A549 (cell line): ENCODE measurements around the gene PCDH9. TPM values are rescaled to one million over a fixed set of nuclear protein-coding genes. Genes with fewer than 3 reads are reported as not detected.
"Not testable (repeated sequence)": the region's sequence is repeated elsewhere in the genome, so short reads cannot be mapped to it uniquely, and the experiment has no call there.

Experiments
- ATAC-seq, 2 experiments: fragments of 200-7000 bp in 1 of 2; fragments of >200 bp in 1 of 2; cut with Nextera tagmentation in 1 of 2; cut with Tn5 transposase in 1 of 2; 3 replicates each; pipeline versions ENCODE4 v1.8.0 to v1.9.1; 2018 to 2020; ENCODE audit warnings: mild to moderate bottlenecking in 1 of 2, moderate library complexity in 1 of 2
- CTCF ChIA-PET: fragments of 300-600 bp; sonication (Branson Sonifier 250); formaldehyde crosslinking; extraction: SDS; loops from one replicate; lab custom pipeline; 2021; ENCODE audit warnings: antibody characterized with exemption, inconsistent platforms; lab: Yijun Ruan, JAX
- POLR2A ChIA-PET: fragments of 350-600 bp; formaldehyde crosslinking; extraction: SDS; loops from one replicate; lab custom pipeline; 2021; ENCODE audit warnings: antibody characterized with exemption, inconsistent platforms; lab: Yijun Ruan, JAX
- DNase-seq, 2 experiments: peaks; one replicate each; pipeline versions ENCODE4 v3.0.0 to v3.0.0-alpha.2; 2011 to 2016; ENCODE audit warnings: low read depth in 1 of 2, low spot score in 1 of 2
- FAIRE-seq: peaks from 2 replicates; lab custom pipeline; 2011; peaks lifted over from hg19 to GRCh38; lab: Jason Lieb, UNC
- H3K27ac ChIP-seq, 2 experiments: fragments of >200 bp; sonication (Bioruptor Twin); formaldehyde crosslinking; 3 replicates each; pipeline ENCODE4 v1.5.1; 2016 to 2017
- H3K4me1 ChIP-seq: fragments of >200 bp; sonication (Bioruptor Twin); formaldehyde crosslinking; 3 replicates; pipeline ENCODE4 v1.6.1; 2016
- H3K4me2 ChIP-seq: fragments of >200 bp; sonication (Bioruptor Twin); formaldehyde crosslinking; 3 replicates; pipeline ENCODE4 v1.6.1; 2016
- H3K4me3 ChIP-seq: fragments of >200 bp; sonication (Bioruptor Twin); formaldehyde crosslinking; 3 replicates; pipeline ENCODE4 v1.5.1; 2016
- H3K9me3 ChIP-seq: fragments of >200 bp; sonication (Bioruptor Twin); formaldehyde crosslinking; 3 replicates; pipeline ENCODE4 v1.6.1; 2016
- BHLHE40 ChIP-seq: IDR thresholded peaks from 2 replicates; pipeline ENCODE4 v1.6.1; 2012; ENCODE audit warnings: low read depth, low read length, inconsistent platforms
- CBX8 ChIP-seq: fragments of 200-600 bp; sonication (generic); IDR thresholded peaks from 2 replicates; pipeline ENCODE4 v1.6.1; 2016
- CHD2 ChIP-seq: fragments of 150-350 bp; IDR thresholded peaks from 2 replicates; pipeline ENCODE4 v1.6.1; 2014; ENCODE audit warnings: low read length; ENCODE audit not compliant: partially characterized antibody
- CHD4 ChIP-seq: fragments of 200-600 bp; sonication (generic); IDR thresholded peaks from 2 replicates; pipeline ENCODE4 v1.6.1; 2016; ENCODE audit warnings: antibody characterized with exemption, mild to moderate bottlenecking, borderline replicate concordance
- ESRRA ChIP-seq: fragments of 150-350 bp; IDR thresholded peaks from 2 replicates; pipeline ENCODE4 v1.6.1; 2014; ENCODE audit warnings: mild to moderate bottlenecking, low read length, borderline replicate concordance
- FOXS1 ChIP-seq: fragments of 250-450 bp; sonication (Bioruptor Pico); IDR thresholded peaks from 2 replicates; pipeline ENCODE4 v1.5.0; 2020; ENCODE audit warnings: mild to moderate bottlenecking, moderate library complexity
- HDAC2 ChIP-seq: fragments of 200-600 bp; sonication (generic); IDR thresholded peaks from 2 replicates; pipeline ENCODE4 v1.6.1; 2016
- HES2 ChIP-seq: fragments of >200 bp; sonication (Bioruptor Twin); formaldehyde crosslinking; IDR thresholded peaks from 2 replicates; pipeline ENCODE4 v1.6.1; 2016
- HEYL ChIP-seq: fragments of 250-450 bp; sonication (Bioruptor Pico); IDR thresholded peaks from 2 replicates; pipeline ENCODE4 v1.8.0; 2021; ENCODE audit warnings: mild to moderate bottlenecking, moderate library complexity
- HOXB13 ChIP-seq: fragments of 250-450 bp; sonication (Bioruptor Pico); IDR thresholded peaks from 2 replicates; pipeline ENCODE4 v1.5.0; 2020; ENCODE audit warnings: low read depth, mild to moderate bottlenecking, moderate library complexity
- HOXB5 ChIP-seq: fragments of 250-450 bp; sonication (Bioruptor Pico); IDR thresholded peaks from 2 replicates; pipeline ENCODE4 v1.5.0; 2020; ENCODE audit warnings: mild to moderate bottlenecking, moderate library complexity
- KDM1A ChIP-seq: fragments of 200-600 bp; sonication (generic); IDR thresholded peaks from 2 replicates; pipeline ENCODE4 v1.6.1; 2016; ENCODE audit warnings: low read depth, mild to moderate bottlenecking
- MAZ ChIP-seq: fragments of 150-350 bp; IDR thresholded peaks from 2 replicates; pipeline ENCODE4 v1.6.1; 2014; ENCODE audit warnings: antibody characterized with exemption, low read depth, low read length, borderline replicate concordance
- MYC ChIP-seq: IDR thresholded peaks from 2 replicates; pipeline ENCODE4 v1.6.1; 2012; ENCODE audit warnings: mild to moderate bottlenecking, inconsistent platforms, low read length, improper control_type of control experiment, borderline replicate concordance
- NPAS2 ChIP-seq: fragments of 250-450 bp; sonication (Bioruptor Pico); IDR thresholded peaks from 2 replicates; pipeline ENCODE4 v1.8.0; 2022; ENCODE audit warnings: mild to moderate bottlenecking, moderate library complexity, borderline replicate concordance
- PHF8 ChIP-seq: fragments of 200-600 bp; sonication (generic); IDR thresholded peaks from 2 replicates; pipeline ENCODE4 v1.6.1; 2016; ENCODE audit warnings: low read depth, mild to moderate bottlenecking, antibody characterized with exemption, moderate library complexity, borderline replicate concordance
- POLR2A ChIP-seq: IDR thresholded peaks from 2 replicates; pipeline ENCODE4 v1.6.1; 2012; ENCODE audit warnings: mild to moderate bottlenecking, low read length
- RAD21 ChIP-seq, 2 experiments: fragments of >200 bp in 1 of 2; sonication (Bioruptor Twin) in 1 of 2; formaldehyde crosslinking in 1 of 2; IDR thresholded peaks in 1 of 2; conservative IDR thresholded peaks in 1 of 2; 2 replicates in 1 of 2; 3 replicates in 1 of 2; pipeline ENCODE4 v1.6.1; 2012 to 2018; ENCODE audit warnings: inconsistent platforms in 1 of 2
- RARB ChIP-seq: fragments of 250-450 bp; sonication (Bioruptor Pico); IDR thresholded peaks from 2 replicates; pipeline ENCODE4 v1.8.0; 2021; ENCODE audit warnings: mild to moderate bottlenecking, moderate library complexity
- RCOR1 ChIP-seq: fragments of 150-350 bp; IDR thresholded peaks from 2 replicates; pipeline ENCODE4 v1.6.1; 2014; ENCODE audit warnings: antibody characterized with exemption, low read length, low read depth
- RFX5 ChIP-seq: fragments of 450-650 bp; IDR thresholded peaks from 2 replicates; pipeline ENCODE4 v1.7.1; 2014; ENCODE audit warnings: antibody characterized with exemption, mild to moderate bottlenecking, moderate library complexity
- RNF2 ChIP-seq: fragments of 200-600 bp; sonication (generic); IDR thresholded peaks from 2 replicates; pipeline ENCODE4 v1.6.1; 2016; ENCODE audit warnings: low read depth, mild to moderate bottlenecking, antibody characterized with exemption, moderate library complexity, borderline replicate concordance
- SMC3 ChIP-seq: fragments of >200 bp; sonication (Bioruptor Twin); formaldehyde crosslinking; IDR thresholded peaks from 3 replicates; pipeline ENCODE4 v1.6.1; 2018; ENCODE audit warnings: inconsistent platforms
- SREBF2 ChIP-seq: fragments of 450-650 bp; IDR thresholded peaks from 2 replicates; pipeline ENCODE4 v1.6.1; 2014; ENCODE audit warnings: mild to moderate bottlenecking, moderate library complexity
- TFCP2L1 ChIP-seq: fragments of 250-450 bp; sonication (Bioruptor Pico); IDR thresholded peaks from 2 replicates; pipeline ENCODE4 v1.5.0; 2021; ENCODE audit warnings: mild to moderate bottlenecking
- ZC3H11A ChIP-seq: fragments of 450-650 bp; IDR thresholded peaks from 2 replicates; pipeline ENCODE4 v1.6.1; 2014; ENCODE audit warnings: antibody characterized with exemption, mild to moderate bottlenecking
- ZSCAN20 ChIP-seq: fragments of 250-450 bp; sonication (Bioruptor Pico); IDR thresholded peaks from 2 replicates; pipeline ENCODE4 v1.8.0; 2022; ENCODE audit warnings: mild to moderate bottlenecking, moderate library complexity
- WGBS: methylation state at CpG from one replicate; pipeline ENCODE4 v1.1.6; 2017; ENCODE audit errors: missing lambda C conversion rate; 5-methylcytosine and 5-hydroxymethylcytosine counted together
- polyA plus RNA-seq, 4 experiments: library from polyadenylated mRNA; depleted of rRNA in 3 of 4; stranded (reverse); fragments of >200 nt; fragmentation: RNase III in 1 of 4; extraction: RNeasy Plus Mini Kit Qiagen cat#74134 plus additional on column Dnase treatment in 1 of 4; gene quantifications; 2 replicates in 3 of 4; 3 replicates in 1 of 4; pipeline ENCODE4 v1.2.3, GENCODE V29; 2011 to 2017
- TF ChIP-seq, protein P1 (sequence below): IDR thresholded peaks from 2 replicates; pipeline ENCODE4 v1.6.1; 2012; ENCODE audit warnings: low read depth, borderline replicate concordance
- TF ChIP-seq, protein P2 (sequence below): fragments of >200 bp; sonication (Bioruptor Twin); formaldehyde crosslinking; IDR thresholded peaks from 3 replicates; pipeline ENCODE4 v1.6.1; 2016

PCDH9 gene
- polyA plus RNA-seq, 2 of the 4 experiments (the other 2 are of a cell fraction): 16.0 to 29.5 TPM

GRCh38 chr13:66887088-66887487 is 343.0 kb downstream of the PCDH9 start:
- no peak for FAIRE-seq

GRCh38 chr13:66886264-66886663 is 343.9 kb downstream of the PCDH9 start:
- TF ChIP-seq ZC3H11A (no peak), RAD21 (conservative IDR thresholded peaks at IDR 0.05 in 1 of 2, IDR thresholded peaks at IDR 0.05 in 1 of 2) (no peak), SMC3 (no peak), HDAC2 (no peak)
- ATAC-seq (no peak), FAIRE-seq (no peak), DNase-seq (no peak)
- no peak overlapping the region for H3K4me3 ChIP-seq
- ChIA-PET POLR2A (interaction anchor here (0.7 kb wide), 1 partner anchor 47 kb away, joined by 3 read pairs; no protein-coding TSS in a partner anchor), CTCF (no interaction called here)
- H3K4me2 ChIP-seq: no peak overlapping the region
- no peak overlapping the region for H3K27ac ChIP-seq
- WGBS: 66% methylated on average over 4 of the region's 4 CpGs
- H3K4me1 ChIP-seq: no peaks in the 10 kb centered on the region
- no peaks in the 10 kb centered on the region for H3K9me3 ChIP-seq

More at GRCh38 chr13:66887088-66887487, 343.0 kb downstream of the PCDH9 start:
- POLR2A ChIA-PET: no interaction called here
- Histone ChIP-seq H3K9me3 (no peaks in the 10 kb centered on the region), H3K27ac (no peak overlapping the region), H3K4me2 (no peak overlapping the region), H3K4me3 (no peak overlapping the region), H3K4me1 (no peaks in the 10 kb centered on the region)
- 95% methylated on average over 5 of the region's 5 CpGs for WGBS
- CTCF ChIA-PET: no interaction called here
- DNase-seq (no peak), ATAC-seq (no peak)
- TF ChIP-seq MYC: no peak
- no peak for TF ChIP-seq HDAC2
- no peak for TF ChIP-seq KDM1A
- TF ChIP-seq MAZ: no peak
- TF ChIP-seq TFCP2L1 (CRISPR knock-in tag): no peak
- no peak for TF ChIP-seq PHF8
- TF ChIP-seq RARB: no peak
- TF ChIP-seq POLR2A: no peak
- TF ChIP-seq HOXB13 (CRISPR knock-in tag): no peak
- no peak for TF ChIP-seq HES2
- no peak for TF ChIP-seq SREBF2
- no peak for TF ChIP-seq CHD2
- no peak for TF ChIP-seq RNF2
- TF ChIP-seq CHD4: no peak

GRCh38 chr13:66881170-66881569 is 349.0 kb downstream of the PCDH9 start:
- CTCF ChIA-PET, H3K9me3 ChIP-seq, H3K4me3 ChIP-seq, FAIRE-seq, DNase-seq, POLR2A ChIA-PET, H3K27ac ChIP-seq, H3K4me1 ChIP-seq, H3K4me2 ChIP-seq, ATAC-seq: not testable (repeated sequence)
- WGBS: 86% methylated on average over 2 of the region's 2 CpGs

- Histone ChIP-seq H3K4me2 (no peak overlapping the region), H3K4me3 (no peak overlapping the region), H3K4me1 (no peaks in the 10 kb centered on the region), H3K9me3 (no peaks in the 10 kb centered on the region), H3K27ac (no peak overlapping the region)
- FAIRE-seq: no peak
- WGBS: 93% methylated on average over 1 of the region's 1 CpG
- TF ChIP-seq, protein P1, sequence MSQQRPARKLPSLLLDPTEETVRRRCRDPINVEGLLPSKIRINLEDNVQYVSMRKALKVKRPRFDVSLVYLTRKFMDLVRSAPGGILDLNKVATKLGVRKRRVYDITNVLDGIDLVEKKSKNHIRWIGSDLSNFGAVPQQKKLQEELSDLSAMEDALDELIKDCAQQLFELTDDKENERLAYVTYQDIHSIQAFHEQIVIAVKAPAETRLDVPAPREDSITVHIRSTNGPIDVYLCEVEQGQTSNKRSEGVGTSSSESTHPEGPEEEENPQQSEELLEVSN: no peak
- TF ChIP-seq HOXB5 (CRISPR knock-in tag) (no peak), ESRRA (no peak), FOXS1 (CRISPR knock-in tag) (no peak), MAZ (no peak), HOXB13 (CRISPR knock-in tag) (no peak), RCOR1 (no peak), CHD2 (no peak), HES2 (no peak), BHLHE40 (no peak), HEYL (no peak), RFX5 (no peak), KDM1A (no peak), ZSCAN20 (no peak), NPAS2 (no peak), PHF8 (no peak), CBX8 (no peak), RAD21 (conservative IDR thresholded peaks at IDR 0.05 in 1 of 2, IDR thresholded peaks at IDR 0.05 in 1 of 2) (no peak)
- TF ChIP-seq, protein P2, sequence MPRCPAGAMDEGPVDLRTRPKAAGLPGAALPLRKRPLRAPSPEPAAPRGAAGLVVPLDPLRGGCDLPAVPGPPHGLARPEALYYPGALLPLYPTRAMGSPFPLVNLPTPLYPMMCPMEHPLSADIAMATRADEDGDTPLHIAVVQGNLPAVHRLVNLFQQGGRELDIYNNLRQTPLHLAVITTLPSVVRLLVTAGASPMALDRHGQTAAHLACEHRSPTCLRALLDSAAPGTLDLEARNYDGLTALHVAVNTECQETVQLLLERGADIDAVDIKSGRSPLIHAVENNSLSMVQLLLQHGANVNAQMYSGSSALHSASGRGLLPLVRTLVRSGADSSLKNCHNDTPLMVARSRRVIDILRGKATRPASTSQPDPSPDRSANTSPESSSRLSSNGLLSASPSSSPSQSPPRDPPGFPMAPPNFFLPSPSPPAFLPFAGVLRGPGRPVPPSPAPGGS: no peak
- CTCF ChIA-PET: no interaction called here
- POLR2A ChIA-PET: no interaction called here
- DNase-seq: no peak
- no peak for ATAC-seq
Observed at GRCh38 chr13:66879988-66880387, 350.1 kb downstream of the PCDH9 start.
